Vagina (tissue), 2 donors: ENCODE measurements around the gene OR51G2. TPM values are rescaled to one million over a fixed set of nuclear protein-coding genes. Genes with fewer than 3 reads are reported as not detected.

Source experiments
- DNase-seq, 2 donors: peaks; one replicate each; pipeline ENCODE4 v3.0.0-alpha.2; 2017; ENCODE audit errors: extremely low spot score in 2 of 2
- H3K27ac ChIP-seq: fragments of 200-600 bp; sonication (generic); one replicate; pipeline ENCODE4 v1.5.1; 2019
- H3K27me3 ChIP-seq: fragments of 200-600 bp; sonication (generic); one replicate; pipeline ENCODE4 v1.5.1; 2019
- H3K36me3 ChIP-seq, 2 donors: fragments of 200-600 bp; sonication (generic); one replicate each; pipeline ENCODE4 v1.5.1; 2017 to 2019
- H3K4me1 ChIP-seq: fragments of 200-600 bp; sonication (generic); one replicate; pipeline ENCODE4 v1.5.1; 2019
- H3K4me3 ChIP-seq, 2 donors: fragments of 200-600 bp; sonication (generic); 1 replicate in 1 of 2; 2 replicates in 1 of 2; pipeline ENCODE4 v1.5.1; 2016 to 2019
- H3K9me3 ChIP-seq: fragments of 200-600 bp; sonication (generic); one replicate; pipeline ENCODE4 v1.5.1; 2019
- CTCF ChIP-seq, 3 experiments: fragments of 450-650 bp in 2 of 3; fragments of 200-600 bp in 1 of 3; sonication (generic) in 1 of 3; IDR thresholded peaks; one replicate each; pipeline ENCODE4 v1.5.1; 2017 to 2019; ENCODE audit warnings: antibody characterized with exemption in 3 of 3, mild to moderate bottlenecking in 2 of 3, moderate library complexity in 2 of 3
- POLR2A ChIP-seq, 2 donors: fragments of 450-650 bp; IDR thresholded peaks; one replicate each; pipeline ENCODE4 v1.6.1; 2017; ENCODE audit warnings: antibody characterized with exemption in 2 of 2, mild to moderate bottlenecking in 2 of 2, moderate library complexity in 2 of 2
- POLR2AphosphoS5 ChIP-seq, 2 donors: sonication (generic); formaldehyde crosslinking; IDR thresholded peaks; one replicate each; pipeline ENCODE4 v1.9.0; 2017; ENCODE audit warnings: antibody characterized with exemption in 2 of 2, mild to moderate bottlenecking in 2 of 2, low read depth in 1 of 2; ENCODE audit not compliant: insufficient read depth in 1 of 2
- intact Hi-C: fragments of 100-400 bp; cut with DNase I; formaldehyde crosslinking; loops from one replicate; pipeline ENCODE4 v1.15.1; 2023
- total RNA-seq: library from RNA; depleted of rRNA; stranded (reverse); fragments of >200 nt; gene quantifications from one replicate; pipeline ENCODE4 v1.2.3, GENCODE V29; 2016

Gene OR51G2
- total RNA-seq, 1 donor from 2014 or later = not detected

- TF ChIP-seq POLR2AphosphoS5 (IDR thresholded peaks at IDR 0.05; ENCODE audit: insufficient read depth in 1 of 2, low read depth in 1 of 2) (no peak), CTCF (IDR thresholded peaks at IDR 0.05) (no peak), POLR2A (IDR thresholded peaks at IDR 0.05) (no peak)
- no peak within 1 kb of the TSS for H3K4me3 ChIP-seq
- no peak within 1 kb of the TSS for H3K27ac ChIP-seq
- H3K36me3 ChIP-seq = no peaks in the 10 kb centered on the region
- H3K4me1 ChIP-seq = no peaks in the 10 kb centered on the region
- no peaks in the 10 kb centered on the region for H3K27me3 ChIP-seq
- intact Hi-C loops = no loop called here
- H3K9me3 ChIP-seq = no peaks in the 10 kb centered on the region
- no peak for DNase-seq
These were observed 37.2 kb downstream of the OR51G2 start, which contains the start of gene OR51T1 for GRCh38 chr11:4881860-4882500. OR51T1 (plus strand) TSS chr11:4881900; CDS start chr11:4881900, 0 bp downstream.

DNA sequence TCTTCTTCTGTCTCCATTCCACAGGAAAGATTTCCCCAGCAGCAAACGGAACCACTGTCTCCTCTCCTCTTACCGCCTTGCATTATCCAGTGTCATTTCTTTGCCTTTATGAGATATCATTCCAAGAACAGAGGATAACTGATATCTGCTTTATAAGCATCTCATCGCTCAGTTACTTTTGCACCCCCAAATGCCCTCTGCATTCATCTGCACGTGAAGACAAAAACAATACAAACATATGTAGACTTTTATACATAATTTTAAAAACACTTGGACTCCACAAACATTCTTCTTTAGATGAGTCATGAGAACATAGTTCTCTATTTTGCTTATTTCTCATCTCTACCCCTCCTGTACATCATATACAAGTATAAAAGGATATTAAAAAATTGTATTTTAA, 38.0 kb downstream of the OR51G2 start:
- intact Hi-C loops = no loop called here
- no peaks in the 10 kb centered on the region for H3K27me3 ChIP-seq
- H3K4me3 ChIP-seq = no peak overlapping the region
- H3K4me1 ChIP-seq = no peaks in the 10 kb centered on the region
- no peaks in the 10 kb centered on the region for H3K36me3 ChIP-seq
- no peak for DNase-seq
- no peaks in the 10 kb centered on the region for H3K9me3 ChIP-seq
- H3K27ac ChIP-seq = no peak overlapping the region
- TF ChIP-seq CTCF (IDR thresholded peaks at IDR 0.05) (no peak), POLR2A (IDR thresholded peaks at IDR 0.05) (no peak), POLR2AphosphoS5 (IDR thresholded peaks at IDR 0.05; ENCODE audit: insufficient read depth in 1 of 2, low read depth in 1 of 2) (no peak)

- Histone ChIP-seq H3K4me1 (no peaks in the 10 kb centered on the region), H3K4me3 (no peak overlapping the region), H3K9me3 (no peaks in the 10 kb centered on the region), H3K27ac (no peak overlapping the region), H3K36me3 (no peaks in the 10 kb centered on the region), H3K27me3 (no peaks in the 10 kb centered on the region)
- no peak for DNase-seq
- intact Hi-C loops = no loop called here
- TF ChIP-seq POLR2A (IDR thresholded peaks at IDR 0.05) = no peak
- TF ChIP-seq CTCF (IDR thresholded peaks at IDR 0.05) = no peak
- no peak for TF ChIP-seq POLR2AphosphoS5 (IDR thresholded peaks at IDR 0.05; ENCODE audit: insufficient read depth in 1 of 2, low read depth in 1 of 2)
These were observed 53.3 kb downstream of the OR51G2 start for GRCh38 chr11:4865855-4866254.

- H3K27ac ChIP-seq = no peak overlapping the region
- H3K4me1 ChIP-seq = no peaks in the 10 kb centered on the region
- DNase-seq = no peak
- no peaks in the 10 kb centered on the region for H3K36me3 ChIP-seq
- H3K9me3 ChIP-seq = no peaks in the 10 kb centered on the region
- TF ChIP-seq POLR2A (IDR thresholded peaks at IDR 0.05) = no peak
- no peak for TF ChIP-seq POLR2AphosphoS5 (IDR thresholded peaks at IDR 0.05; ENCODE audit: insufficient read depth in 1 of 2, low read depth in 1 of 2)
- no peak for TF ChIP-seq CTCF (IDR thresholded peaks at IDR 0.05)
- intact Hi-C loops = loop anchor here (1.0 kb wide), 1 partner anchor 23 kb away; no protein-coding TSS in a partner anchor
- no peaks in the 10 kb centered on the region for H3K27me3 ChIP-seq
- H3K4me3 ChIP-seq = no peak overlapping the region
These were observed 55.3 kb downstream of the OR51G2 start for GRCh38 chr11:4863876-4864275.

Other genes starting within 250 kb of the OR51G2 start
- 0.98 TPM for gene OR51E2, start 221.5 kb downstream of the OR51G2 start, total RNA-seq
- gene MMP26, start 214.6 kb downstream of the OR51G2 start, total RNA-seq = not detected
- gene OR51F1, start 149.4 kb downstream of the OR51G2 start, total RNA-seq = not detected
- not detected for gene OR52R1, start 115.0 kb downstream of the OR51G2 start, total RNA-seq
- not detected for gene OR51F2, start 98.0 kb downstream of the OR51G2 start, total RNA-seq
- not detected for gene OR51S1, start 70.1 kb downstream of the OR51G2 start, total RNA-seq
- gene OR51T1, start 37.5 kb downstream of the OR51G2 start, total RNA-seq = not detected
- gene OR51A7, start 15.6 kb downstream of the OR51G2 start, total RNA-seq = not detected
- not detected for gene OR51G1, start 5.0 kb upstream of the OR51G2 start, total RNA-seq
- gene OR51A4, start 28.3 kb upstream of the OR51G2 start, total RNA-seq = not detected
- gene OR51A2, start 36.4 kb upstream of the OR51G2 start, total RNA-seq = not detected
- not detected for gene OR51L1, start 75.5 kb upstream of the OR51G2 start, total RNA-seq
- gene OR52J3, start 127.2 kb upstream of the OR51G2 start, total RNA-seq = not detected
- not detected for gene OR52E2, start 140.3 kb upstream of the OR51G2 start, total RNA-seq
- gene OR52E1, start 150.2 kb upstream of the OR51G2 start, total RNA-seq = not detected
- not detected for gene OR52A5, start 219.0 kb upstream of the OR51G2 start, total RNA-seq
- gene OR52A1, start 235.4 kb upstream of the OR51G2 start, total RNA-seq = not detected